NCI-H226 (cell line): ENCODE results near the gene B4GALNT1.
"Not testable (repeated sequence)": the region's sequence is repeated elsewhere in the genome, so short reads cannot be mapped to it uniquely, and the experiment has no call there.

ENCODE experiments used
- DNase-seq: peaks from one replicate; pipeline ENCODE4 v3.0.0-alpha.2; 2015

The B4GALNT1 gene

DNA sequence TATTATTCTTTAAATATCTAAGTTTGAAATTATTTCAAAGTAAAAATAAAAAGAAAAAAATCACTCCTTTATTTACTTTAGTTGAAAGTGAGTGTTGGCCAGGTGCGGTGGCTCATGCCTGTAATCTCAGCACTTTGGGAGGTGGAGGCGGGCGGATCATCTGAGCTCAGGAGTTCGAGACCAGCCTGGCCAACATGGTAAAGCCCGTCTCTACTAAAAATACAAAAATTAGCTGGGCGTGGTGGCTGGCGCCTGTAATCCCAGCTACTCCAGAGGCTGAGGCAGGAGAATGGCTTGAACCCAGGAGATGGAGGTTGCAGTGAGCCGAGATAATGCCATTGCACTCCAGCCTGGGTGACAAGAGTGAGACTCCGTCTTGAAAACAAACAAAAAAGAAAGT lies 3.7 kb upstream of the B4GALNT1 start:
- not testable (repeated sequence) for DNase-seq

GRCh38 chr12:57632073-57632957 lies 686 bp downstream of the B4GALNT1 start:
- no peak for DNase-seq

DNA sequence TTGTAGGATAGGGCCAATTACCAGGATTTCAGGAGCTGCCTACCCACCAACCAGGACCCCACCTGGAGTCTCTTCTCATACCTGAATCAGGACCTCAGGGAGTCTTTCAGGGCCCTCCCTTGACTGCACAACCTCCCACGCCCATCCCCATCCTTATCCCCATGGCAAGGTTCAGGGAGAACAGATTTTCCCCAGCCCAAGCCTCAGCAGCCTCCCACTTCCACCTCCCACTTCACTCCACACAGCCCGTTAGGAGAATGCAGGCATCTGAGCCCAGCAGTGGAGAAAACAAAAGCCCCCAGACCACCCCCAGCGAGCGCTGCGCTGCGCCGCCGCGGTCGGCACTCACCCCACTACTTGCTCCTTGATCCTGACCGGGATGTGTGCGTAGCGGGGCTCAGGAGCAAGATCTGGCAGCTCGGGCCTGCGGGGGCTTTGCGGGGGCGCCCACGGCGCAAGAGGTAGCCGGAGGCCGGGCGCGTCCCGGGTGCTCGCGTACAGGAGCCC lies 1.4 kb downstream of the B4GALNT1 start:
- DNase-seq, result no peak

DNA sequence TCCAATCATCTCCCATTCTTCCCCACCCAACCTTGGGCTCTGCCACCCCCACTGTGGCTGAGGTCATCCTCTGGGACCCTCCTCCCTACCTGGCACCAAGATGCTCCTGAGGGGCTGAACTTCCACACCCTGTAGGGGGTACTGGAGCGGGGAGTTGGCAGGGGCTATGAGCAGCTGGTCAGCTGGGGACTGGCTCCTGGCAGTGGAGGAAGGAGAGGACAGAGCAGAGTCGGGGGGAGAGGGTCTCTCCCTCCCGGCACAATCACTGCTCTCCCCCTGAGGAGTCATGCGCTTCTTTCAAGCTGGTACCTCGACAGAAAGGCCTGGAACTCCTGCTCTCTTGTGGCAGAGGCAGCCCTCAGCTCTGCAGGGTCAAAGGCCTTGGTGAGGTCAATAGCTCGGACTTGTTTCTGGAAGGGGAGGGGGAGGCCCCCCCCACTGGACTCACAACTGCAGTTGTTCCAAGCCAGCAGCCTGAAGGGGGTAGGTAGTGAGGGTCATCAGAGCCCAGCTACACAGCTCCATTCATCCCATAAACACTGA lies 2.0 kb downstream of the B4GALNT1 start:
- no peak for DNase-seq

DNA sequence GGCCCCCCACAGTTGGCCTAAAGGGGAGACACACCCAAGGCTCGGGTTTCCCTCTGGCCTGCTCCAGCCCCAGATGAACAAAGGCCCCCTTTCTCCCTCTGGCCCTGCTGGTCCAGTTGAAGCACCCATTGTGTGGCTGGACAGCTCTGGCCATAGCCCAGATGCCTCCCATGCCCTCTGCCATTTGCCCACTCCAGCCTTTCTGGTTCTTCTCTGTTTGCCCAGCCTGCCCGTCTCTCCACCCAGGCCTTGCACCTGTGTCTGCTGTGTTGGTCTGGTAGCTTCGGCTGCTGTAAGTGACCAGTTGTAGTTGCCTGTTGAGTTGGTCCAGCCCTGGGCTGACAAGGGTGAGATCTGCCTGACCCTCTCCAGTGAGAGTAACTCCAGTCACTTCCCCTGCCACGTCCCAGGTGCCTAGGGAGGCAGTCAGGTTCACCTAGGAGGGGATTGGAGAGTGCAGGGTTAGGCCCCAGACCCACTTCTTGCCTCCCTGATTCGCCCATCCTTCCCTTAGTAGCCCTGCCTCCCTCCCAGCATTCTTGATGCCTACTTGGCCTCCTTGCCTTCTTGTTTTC lies 3.0 kb downstream of the B4GALNT1 start:
- no peak for DNase-seq

GRCh38 chr12:57628280-57629191 lies 4.5 kb downstream of the B4GALNT1 start:
- DNase-seq, result no peak

- DNase-seq, result no peak
These were observed 5.3 kb downstream of the B4GALNT1 start for GRCh38 chr12:57627501-57628279.

- DNase-seq, result no peak
These were observed 6.0 kb downstream of the B4GALNT1 start for GRCh38 chr12:57626921-57627445.

DNA sequence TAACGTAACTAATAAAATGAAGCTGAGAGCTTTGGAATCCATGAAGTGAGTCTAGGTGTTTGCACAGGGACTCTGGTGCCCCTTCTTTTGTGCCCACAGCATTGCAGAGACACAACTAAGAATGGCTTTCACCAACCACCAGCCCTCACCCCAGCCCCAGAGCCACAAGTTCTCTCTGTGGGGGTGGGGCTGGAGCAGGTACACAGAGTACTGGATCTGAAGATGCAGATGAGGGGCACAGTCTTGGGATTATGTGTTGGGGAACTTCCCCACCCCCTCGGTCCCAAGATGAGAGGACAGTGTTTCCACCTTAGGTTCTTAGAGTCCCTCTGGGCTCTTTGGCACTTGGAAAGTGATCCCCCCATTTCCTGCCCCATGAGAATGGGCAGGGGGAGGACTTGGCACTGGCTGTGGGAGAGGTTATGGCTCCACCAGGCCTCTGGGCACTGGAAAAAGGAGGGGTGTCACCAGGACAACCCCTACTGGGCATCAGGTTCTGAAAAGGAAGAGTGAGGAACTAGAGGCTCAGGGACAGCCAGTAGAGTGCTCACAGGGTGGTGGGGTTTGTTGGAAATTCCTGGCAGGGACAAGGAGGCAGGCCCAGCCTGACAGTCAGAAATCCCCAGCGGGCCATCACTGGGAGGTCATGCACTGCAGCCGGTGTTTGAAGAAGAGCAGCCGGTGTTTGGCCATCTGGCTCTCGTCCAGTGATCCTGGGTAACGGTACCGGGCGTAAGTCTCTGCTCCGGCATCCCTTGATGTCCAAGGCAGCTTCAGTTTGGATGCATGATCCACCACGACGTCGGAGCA lies 6.7 kb downstream of the B4GALNT1 start:
- DNase-seq, result no peak

DNA sequence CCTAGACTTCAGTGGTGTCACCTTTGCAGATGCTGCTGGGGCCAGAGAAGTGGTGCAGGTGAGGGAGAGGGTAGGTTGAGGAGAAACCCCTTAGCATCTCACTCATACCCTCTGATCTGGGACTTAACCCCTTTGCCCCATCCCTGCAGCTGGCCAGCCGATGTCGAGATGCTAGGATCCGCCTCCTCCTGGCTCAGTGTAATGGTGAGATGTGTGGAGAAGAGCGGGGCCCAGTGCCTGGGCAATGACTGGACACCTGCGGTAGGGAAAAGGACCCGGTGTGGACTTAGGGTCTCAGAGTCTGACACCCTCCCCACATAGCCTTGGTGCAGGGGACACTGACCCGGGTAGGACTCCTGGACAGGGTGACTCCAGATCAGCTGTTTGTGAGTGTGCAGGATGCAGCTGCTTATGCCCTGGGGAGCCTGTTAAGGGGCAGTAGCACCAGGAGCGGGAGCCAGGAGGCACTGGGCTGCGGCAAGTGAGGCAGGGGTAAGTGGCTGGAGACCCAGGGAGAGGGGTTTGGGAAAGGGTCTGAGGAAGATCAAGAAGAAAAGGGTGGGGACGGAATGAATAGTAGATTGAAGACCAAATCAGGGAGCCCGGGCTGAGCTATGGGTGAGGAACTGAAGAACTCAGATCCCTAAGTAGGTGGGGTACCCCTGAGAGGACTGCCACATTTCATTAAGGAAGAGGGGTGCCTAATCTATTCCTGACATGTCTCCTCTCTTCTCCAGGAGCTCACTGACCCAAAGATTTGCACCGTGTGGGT lies 7.6 kb downstream of the B4GALNT1 start:
- DNase-seq, result no peak

- no peak for DNase-seq
These were observed 8.4 kb downstream of the B4GALNT1 start for GRCh38 chr12:57624441-57625220.

DNA sequence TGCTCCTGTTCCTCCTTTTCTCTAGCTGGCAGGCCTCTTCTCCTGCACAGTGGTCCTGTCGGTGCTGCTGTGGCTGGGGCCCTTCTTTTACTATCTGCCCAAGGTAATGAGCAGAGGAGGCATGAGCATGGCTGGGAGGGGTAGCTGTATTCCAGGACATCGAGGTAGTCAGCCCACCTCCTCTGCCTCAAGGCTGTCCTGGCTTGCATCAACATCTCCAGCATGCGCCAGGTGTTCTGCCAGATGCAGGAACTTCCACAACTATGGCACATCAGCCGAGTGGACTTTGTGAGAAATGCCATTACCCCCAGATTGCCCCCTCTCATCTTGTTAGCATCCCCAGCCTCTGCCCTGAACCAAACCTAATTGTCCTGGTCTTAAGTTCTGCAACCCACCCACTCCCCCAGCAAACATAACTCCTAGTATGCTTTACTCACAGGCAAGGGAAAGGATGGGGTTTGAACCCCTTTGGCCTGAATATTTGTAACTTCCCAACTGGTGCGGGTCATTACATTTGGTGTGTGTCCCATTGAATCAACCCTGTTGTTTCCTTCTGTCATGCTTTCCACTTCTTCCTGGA lies 9.1 kb downstream of the B4GALNT1 start:
- no peak for DNase-seq

DNA sequence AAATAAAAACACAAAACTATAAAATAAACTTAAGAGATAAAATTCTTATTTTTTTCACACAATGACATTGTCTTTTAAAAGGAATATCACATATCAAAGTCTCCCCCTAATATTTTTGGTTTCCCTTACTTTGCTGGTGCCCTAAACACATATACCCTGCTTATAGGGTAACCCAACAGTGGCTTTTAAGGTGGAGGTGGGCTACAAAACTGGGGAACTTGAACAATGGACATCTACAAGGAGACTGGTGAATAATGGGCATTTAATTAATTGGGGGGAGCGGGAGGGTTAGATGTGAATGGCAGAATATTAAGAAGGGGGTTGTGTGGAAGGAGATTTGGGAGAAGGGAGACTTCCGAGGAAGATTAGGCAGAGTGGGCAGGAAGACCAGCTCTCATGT lies 9.6 kb downstream of the B4GALNT1 start:
- DNase-seq, result no peak

DNA sequence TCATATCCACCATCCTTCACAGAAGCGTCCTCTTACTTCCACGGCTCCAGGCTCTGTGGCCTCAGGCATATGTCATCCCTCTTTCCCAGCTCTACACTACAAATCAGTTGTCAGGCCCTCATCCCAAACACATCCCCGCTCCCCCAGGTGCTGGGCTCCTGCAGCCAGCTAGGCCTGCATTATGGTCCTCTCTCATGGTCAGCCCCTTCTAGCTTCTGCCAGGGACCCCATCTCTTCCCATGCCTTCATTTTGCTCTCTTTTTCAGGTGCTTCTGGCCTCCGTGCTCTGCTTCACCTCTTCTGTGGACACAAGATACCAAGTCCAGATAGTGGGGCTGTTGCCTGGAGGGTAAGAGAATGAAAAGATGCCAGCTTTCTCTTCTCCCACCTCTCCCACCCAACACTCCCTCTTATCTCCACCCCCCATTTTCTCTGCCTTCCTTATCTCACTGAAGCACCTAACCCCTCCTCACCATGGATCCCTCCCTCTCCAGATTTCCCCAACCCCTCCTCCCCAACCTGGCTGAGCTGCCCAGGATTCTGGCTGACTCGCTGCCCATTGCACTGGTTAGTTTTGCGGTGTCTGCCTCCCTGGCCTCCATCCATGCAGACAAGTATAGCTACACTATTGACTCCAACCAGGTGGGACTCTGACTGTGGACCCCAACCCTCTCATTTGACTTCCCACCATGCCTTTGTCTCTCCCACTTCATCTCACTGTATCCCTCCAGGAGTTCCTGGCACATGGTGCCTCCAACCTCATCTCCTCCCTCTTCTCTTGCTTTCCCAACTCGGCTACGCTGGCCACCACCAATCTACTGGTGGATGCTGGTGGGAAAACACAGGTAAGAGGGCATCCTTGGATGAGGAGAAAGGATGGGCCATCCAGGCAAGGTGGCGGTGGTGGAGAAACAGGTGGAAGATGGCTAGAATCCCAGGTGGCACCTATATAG lies 10.4 kb downstream of the B4GALNT1 start:
- no peak for DNase-seq

DNA sequence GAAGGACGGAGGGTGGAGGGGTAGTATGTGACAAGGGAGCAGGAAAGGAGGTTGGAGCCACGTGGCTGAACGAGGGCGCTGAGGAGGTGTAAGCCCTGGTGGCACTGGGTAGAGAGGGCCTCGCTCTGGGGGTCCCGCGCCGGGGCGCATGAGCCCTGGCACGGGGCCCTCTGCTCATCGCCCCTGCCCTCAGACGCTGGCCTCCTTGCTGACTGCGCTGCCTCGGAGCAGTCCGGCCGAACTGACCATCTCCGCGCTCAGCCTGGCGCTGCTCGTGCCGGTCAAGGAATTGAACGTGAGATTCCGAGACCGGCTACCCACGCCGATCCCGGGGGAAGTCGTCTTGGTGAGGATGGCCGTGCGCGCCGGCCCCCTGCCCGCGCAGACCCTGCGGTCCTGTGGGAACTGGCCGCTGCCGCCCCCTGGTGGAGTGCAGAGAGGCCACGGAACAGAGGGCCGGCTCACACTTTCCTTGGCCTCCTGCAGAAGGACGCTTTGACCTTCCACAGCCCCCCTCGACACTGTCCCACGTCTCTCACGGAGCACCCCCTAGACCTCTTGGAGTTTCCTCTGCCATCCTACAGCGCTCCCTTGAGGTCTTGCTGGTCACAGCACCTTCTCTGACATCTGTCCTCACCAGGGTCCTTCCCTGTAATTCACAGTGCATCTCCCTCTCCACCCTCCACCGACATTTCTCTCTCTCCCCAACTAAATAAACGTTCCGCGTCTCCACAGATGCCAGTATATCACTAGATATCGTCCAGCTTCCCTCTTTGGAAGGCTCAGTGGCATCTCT lies 11.3 kb downstream of the B4GALNT1 start:
- DNase-seq, result no peak

DNA sequence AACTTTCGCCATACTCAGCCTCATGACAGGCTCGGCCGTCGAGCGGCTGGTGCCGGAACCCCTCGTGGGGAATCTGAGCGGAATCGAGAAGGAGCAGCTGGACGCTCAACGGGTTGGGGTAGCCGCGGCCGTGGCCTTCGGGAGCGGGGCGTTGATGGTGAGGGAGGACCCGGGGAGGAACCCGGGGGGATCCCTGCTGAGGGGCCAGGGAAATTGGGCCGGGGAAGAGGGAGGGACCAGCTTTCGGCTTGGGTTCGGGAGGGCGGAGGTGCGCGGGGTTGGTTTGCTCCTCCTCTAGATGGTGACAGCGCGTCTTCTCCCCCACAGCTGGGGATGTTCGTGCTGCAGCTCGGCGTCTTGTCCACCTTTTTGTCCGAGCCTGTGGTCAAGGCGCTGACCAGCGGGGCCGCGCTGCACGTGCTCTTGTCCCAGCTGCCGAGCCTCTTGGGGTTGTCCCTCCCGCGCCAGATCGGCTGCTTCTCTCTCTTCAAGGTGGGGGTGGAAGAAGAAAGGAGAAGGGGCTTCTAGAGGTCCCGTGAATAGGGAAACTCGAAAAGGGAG lies 12.0 kb downstream of the B4GALNT1 start:
- no peak for DNase-seq
